HepG2 (cell line): ENCODE results near the gene ACSL3. TPM values are rescaled to one million over a fixed set of nuclear protein-coding genes. Genes with fewer than 3 reads are reported as not detected.

Experiments used
- ATM ChIP-seq: fragments of 450-650 bp; IDR thresholded peaks from 2 replicates; pipeline ENCODE4 v1.7.1; 2017; ENCODE audit warnings: mild to moderate bottlenecking, borderline replicate concordance
- BRD4 ChIP-seq: sonication (generic); formaldehyde crosslinking; IDR thresholded peaks from 2 replicates; pipeline ENCODE4 v1.4.0; 2020; ENCODE audit warnings: missing genetic modification reagents
- CBX1 ChIP-seq: IDR thresholded peaks from one replicate; pipeline ENCODE4 v1.6.1; 2016; ENCODE audit warnings: antibody characterized with exemption, low read depth
- ELF3 ChIP-seq: IDR thresholded peaks from 2 replicates; pipeline ENCODE4 v1.6.1; 2016; ENCODE audit warnings: missing genetic modification reagents, missing compliant biosample characterization
- GTF3A ChIP-seq: sonication (generic); formaldehyde crosslinking; conservative IDR thresholded peaks from 2 replicates; pipeline ENCODE4 v1.4.0; 2020; ENCODE audit warnings: mild to moderate bottlenecking, missing genetic modification reagents
- KAT7 ChIP-seq: IDR thresholded peaks from 2 replicates; pipeline ENCODE4 v1.6.1; 2018; ENCODE audit warnings: borderline replicate concordance, missing compliant biosample characterization
- KDM2A ChIP-seq: sonication (generic); formaldehyde crosslinking; IDR thresholded peaks from 2 replicates; pipeline ENCODE4 v1.4.0; 2020; ENCODE audit warnings: low read depth, missing genetic modification reagents, borderline replicate concordance
- NCOR1 ChIP-seq: fragments of 200-600 bp; sonication (generic); IDR thresholded peaks from 2 replicates; pipeline ENCODE4 v1.7.0; 2017; ENCODE audit warnings: antibody characterized with exemption, low read length, borderline replicate concordance
- NFYC ChIP-seq: IDR thresholded peaks from 2 replicates; pipeline ENCODE4 v1.6.1; 2016; ENCODE audit warnings: missing genetic modification reagents, missing compliant biosample characterization
- RAD21 ChIP-seq: fragments of 450-650 bp; formaldehyde crosslinking; IDR thresholded peaks from 2 replicates; pipeline ENCODE4 v1.5.0; 2020; ENCODE audit warnings: mild to moderate bottlenecking
- RBM39 ChIP-seq: fragments of 200-400 bp; formaldehyde crosslinking; IDR thresholded peaks from one replicate; pipeline ENCODE4 v1.6.1; 2018; ENCODE audit warnings: antibody characterized with exemption, mild to moderate bottlenecking, low read depth, low read length; ENCODE audit not compliant: poor library complexity, severe bottlenecking
- REL ChIP-seq: sonication (generic); formaldehyde crosslinking; conservative IDR thresholded peaks from 2 replicates; pipeline ENCODE4 v1.8.0; 2022; ENCODE audit warnings: mild to moderate bottlenecking, missing genetic modification reagents, moderate library complexity
- RXRA ChIP-seq: sonication (generic); formaldehyde crosslinking; IDR thresholded peaks from 2 replicates; pipeline ENCODE4 v1.5.1; 2020; ENCODE audit warnings: missing genetic modification reagents
- SMAD1 ChIP-seq: sonication (generic); formaldehyde crosslinking; IDR thresholded peaks from 2 replicates; pipeline ENCODE4 v1.4.0; 2020; ENCODE audit warnings: missing genetic modification reagents, low read depth, mild to moderate bottlenecking, borderline replicate concordance
- ZBTB4 ChIP-seq: sonication (generic); formaldehyde crosslinking; IDR thresholded peaks from 2 replicates; pipeline ENCODE4 v1.4.0; 2020; ENCODE audit warnings: missing genetic modification reagents, mild to moderate bottlenecking, borderline replicate concordance
- ZNF251 ChIP-seq: sonication (generic); formaldehyde crosslinking; IDR thresholded peaks from 2 replicates; pipeline ENCODE4 v1.9.0; 2021; ENCODE audit warnings: mild to moderate bottlenecking, missing genetic modification reagents
- ZNF296 ChIP-seq: sonication (generic); formaldehyde crosslinking; conservative IDR thresholded peaks from 2 replicates; pipeline ENCODE4 v1.5.0; 2020; ENCODE audit warnings: mild to moderate bottlenecking, missing genetic modification reagents
- ZNF337 ChIP-seq: sonication (generic); formaldehyde crosslinking; IDR thresholded peaks from 2 replicates; pipeline ENCODE4 v1.5.1; 2020; ENCODE audit warnings: missing genetic modification reagents, low read depth, mild to moderate bottlenecking, borderline replicate concordance
- ZNF777 ChIP-seq: sonication (generic); formaldehyde crosslinking; IDR thresholded peaks from 2 replicates; pipeline ENCODE4 v1.4.0; 2020; ENCODE audit warnings: missing genetic modification reagents
- polyA plus RNA-seq, 8 experiments: library from polyadenylated mRNA; depleted of rRNA in 3 of 8; stranded (reverse) in 7 of 8; unstranded in 1 of 8; fragments of >200 nt; fragmentation: Illumina TruSeq in 4 of 8; extraction: Trizol in 4 of 8; gene quantifications; 2 replicates each; pipeline versions ENCODE4 v1.2.1 to v1.2.3, GENCODE V29; 2011 to 2016; ENCODE audit warnings: low read depth in 4 of 8, missing spikeins in 1 of 8, mixed read lengths in 1 of 8; ENCODE audit not compliant: insufficient read depth in 1 of 8
- total RNA-seq, 5 experiments: library from RNA; depleted of rRNA; stranded (reverse); fragments of >200 nt; fragmentation: Illumina TruSeq; extraction: Trizol; gene quantifications; 2 replicates each; pipeline ENCODE4 v1.2.3, GENCODE V29; 2016; ENCODE audit warnings: low read depth in 1 of 5
- TF ChIP-seq, protein P1 (sequence below): sonication (generic); formaldehyde crosslinking; IDR thresholded peaks from 2 replicates; pipeline ENCODE4 v1.5.0; 2020; ENCODE audit warnings: mild to moderate bottlenecking, missing genetic modification reagents, borderline replicate concordance
- TF ChIP-seq, protein P2 (sequence below): sonication (generic); formaldehyde crosslinking; IDR thresholded peaks from 2 replicates; pipeline ENCODE4 v1.4.0; 2020; ENCODE audit warnings: missing genetic modification reagents, borderline replicate concordance

The ACSL3 gene
- total and polyA plus RNA-seq, 2 of the 13 experiments (the other 11 are each of a cell fraction or from before 2014, with no cell fraction given) = 305 to 365 TPM

GRCh38 chr2:222982010-222982908 lies 121.4 kb downstream of the ACSL3 start (continued):
- TF ChIP-seq, protein P1, sequence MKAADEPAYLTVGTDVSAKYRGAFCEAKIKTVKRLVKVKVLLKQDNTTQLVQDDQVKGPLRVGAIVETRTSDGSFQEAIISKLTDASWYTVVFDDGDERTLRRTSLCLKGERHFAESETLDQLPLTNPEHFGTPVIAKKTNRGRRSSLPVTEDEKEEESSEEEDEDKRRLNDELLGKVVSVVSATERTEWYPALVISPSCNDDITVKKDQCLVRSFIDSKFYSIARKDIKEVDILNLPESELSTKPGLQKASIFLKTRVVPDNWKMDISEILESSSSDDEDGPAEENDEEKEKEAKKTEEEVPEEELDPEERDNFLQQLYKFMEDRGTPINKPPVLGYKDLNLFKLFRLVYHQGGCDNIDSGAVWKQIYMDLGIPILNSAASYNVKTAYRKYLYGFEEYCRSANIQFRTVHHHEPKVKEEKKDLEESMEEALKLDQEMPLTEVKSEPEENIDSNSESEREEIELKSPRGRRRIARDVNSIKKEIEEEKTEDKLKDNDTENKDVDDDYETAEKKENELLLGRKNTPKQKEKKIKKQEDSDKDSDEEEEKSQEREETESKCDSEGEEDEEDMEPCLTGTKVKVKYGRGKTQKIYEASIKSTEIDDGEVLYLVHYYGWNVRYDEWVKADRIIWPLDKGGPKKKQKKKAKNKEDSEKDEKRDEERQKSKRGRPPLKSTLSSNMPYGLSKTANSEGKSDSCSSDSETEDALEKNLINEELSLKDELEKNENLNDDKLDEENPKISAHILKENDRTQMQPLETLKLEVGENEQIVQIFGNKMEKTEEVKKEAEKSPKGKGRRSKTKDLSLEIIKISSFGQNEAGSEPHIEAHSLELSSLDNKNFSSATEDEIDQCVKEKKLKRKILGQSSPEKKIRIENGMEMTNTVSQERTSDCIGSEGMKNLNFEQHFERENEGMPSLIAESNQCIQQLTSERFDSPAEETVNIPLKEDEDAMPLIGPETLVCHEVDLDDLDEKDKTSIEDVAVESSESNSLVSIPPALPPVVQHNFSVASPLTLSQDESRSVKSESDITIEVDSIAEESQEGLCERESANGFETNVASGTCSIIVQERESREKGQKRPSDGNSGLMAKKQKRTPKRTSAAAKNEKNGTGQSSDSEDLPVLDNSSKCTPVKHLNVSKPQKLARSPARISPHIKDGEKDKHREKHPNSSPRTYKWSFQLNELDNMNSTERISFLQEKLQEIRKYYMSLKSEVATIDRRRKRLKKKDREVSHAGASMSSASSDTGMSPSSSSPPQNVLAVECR (CRISPR knock-in tag) = peak; percentile 24; the same call in 1 of the 2 replicates
- TF ChIP-seq GTF3A (CRISPR knock-in tag) = no peak
- no peak for TF ChIP-seq RXRA (CRISPR knock-in tag)
- no peak for TF ChIP-seq KAT7 (CRISPR knock-in tag)
- TF ChIP-seq SMAD1 (CRISPR knock-in tag) = no peak
- TF ChIP-seq, protein P2, sequence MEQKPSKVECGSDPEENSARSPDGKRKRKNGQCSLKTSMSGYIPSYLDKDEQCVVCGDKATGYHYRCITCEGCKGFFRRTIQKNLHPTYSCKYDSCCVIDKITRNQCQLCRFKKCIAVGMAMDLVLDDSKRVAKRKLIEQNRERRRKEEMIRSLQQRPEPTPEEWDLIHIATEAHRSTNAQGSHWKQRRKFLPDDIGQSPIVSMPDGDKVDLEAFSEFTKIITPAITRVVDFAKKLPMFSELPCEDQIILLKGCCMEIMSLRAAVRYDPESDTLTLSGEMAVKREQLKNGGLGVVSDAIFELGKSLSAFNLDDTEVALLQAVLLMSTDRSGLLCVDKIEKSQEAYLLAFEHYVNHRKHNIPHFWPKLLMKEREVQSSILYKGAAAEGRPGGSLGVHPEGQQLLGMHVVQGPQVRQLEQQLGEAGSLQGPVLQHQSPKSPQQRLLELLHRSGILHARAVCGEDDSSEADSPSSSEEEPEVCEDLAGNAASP (CRISPR knock-in tag) = 0 out of 2 replicates have a peak, but pooled peaks have one; percentile 21
- no peak for TF ChIP-seq BRD4
- TF ChIP-seq KDM2A = 0 out of 2 replicates have a peak, but pooled peaks have one; percentile 44
- TF ChIP-seq RAD21 (CRISPR knock-in tag) = peak; percentile 37; the same call in 1 of the 2 replicates
- TF ChIP-seq NFYC (CRISPR knock-in tag) = no peak
- TF ChIP-seq ZNF777 (CRISPR knock-in tag) = no peak
- TF ChIP-seq CBX1 = no peak
- no peak for TF ChIP-seq RBM39
- no peak for TF ChIP-seq REL (CRISPR knock-in tag)
- peak; percentile 74 for TF ChIP-seq ELF3 (CRISPR knock-in tag)
- no peak for TF ChIP-seq ATM
- TF ChIP-seq ZBTB4 = no peak
- no peak for TF ChIP-seq NCOR1
- TF ChIP-seq ZNF251 (CRISPR knock-in tag) = no peak
- no peak for TF ChIP-seq ZNF296 (CRISPR knock-in tag)
- TF ChIP-seq ZNF337 (CRISPR knock-in tag) = no peak
